Fibroblast of pulmonary artery (primary cell): Measurements from ENCODE around the gene CTH.
"Not testable (repeated sequence)": the region's sequence is repeated elsewhere in the genome, so short reads cannot be mapped to it uniquely, and the experiment has no call there.

Source experiments
- DNase-seq: peaks from one replicate; pipeline ENCODE4 v3.0.0-alpha.2; 2010; ENCODE audit warnings: low read depth
- H3K4me3 ChIP-seq: replicated peaks from 2 replicates; pipeline ENCODE4 v1.5.1; 2011; ENCODE audit warnings: low read depth, mild to moderate bottlenecking, control low read depth, low read length, moderate library complexity
- CTCF ChIP-seq: IDR thresholded peaks from 2 replicates; pipeline ENCODE4 v1.5.1; 2011; ENCODE audit warnings: mild to moderate bottlenecking, control low read depth, low read length, inconsistent platforms; ENCODE audit errors: missing control alignments

CTH gene

GRCh38 chr1:70475023-70475422 is 64.0 kb downstream of the CTH start:
- no peak overlapping the region for H3K4me3 ChIP-seq
- TF ChIP-seq CTCF = no peak
- DNase-seq = no peak

DNA sequence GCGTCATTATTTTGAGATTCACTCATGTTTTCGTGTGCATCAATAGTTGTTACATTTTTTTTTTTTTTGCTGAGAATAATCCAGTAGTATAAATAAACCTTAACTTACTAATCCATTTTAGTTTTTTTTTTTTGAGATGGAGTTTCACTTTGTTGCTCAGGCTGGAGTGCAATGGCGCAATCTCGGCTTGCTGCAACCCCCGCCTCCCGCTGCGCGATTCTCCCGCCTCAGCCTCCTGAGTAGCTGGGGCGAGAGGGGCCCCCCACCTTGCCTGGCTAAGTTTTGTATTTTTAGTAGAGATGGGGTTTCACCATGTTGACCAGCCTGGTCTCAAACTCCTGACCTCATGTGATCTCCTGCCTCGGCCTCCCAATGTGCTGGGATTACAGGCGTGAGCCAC is 66.0 kb downstream of the CTH start:
- DNase-seq = no peak

DNA sequence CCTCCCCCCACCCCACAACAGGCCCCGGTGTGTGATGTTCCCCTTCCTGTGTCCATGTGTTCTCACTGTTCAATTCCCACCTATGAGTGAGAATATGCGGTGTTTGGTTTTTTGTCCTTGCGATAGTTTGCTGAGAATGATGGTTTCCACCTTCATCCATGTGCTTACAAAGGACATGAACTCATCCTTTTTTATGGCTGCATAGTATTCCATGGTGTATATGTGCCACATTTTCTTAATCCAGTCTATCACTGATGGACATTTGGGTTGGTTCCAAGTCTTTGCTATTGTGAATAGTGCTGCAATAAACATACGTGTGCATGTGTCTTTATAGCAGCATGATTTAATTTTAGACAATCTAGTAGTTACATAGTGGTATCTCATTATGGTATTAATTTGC is 66.8 kb downstream of the CTH start:
- not testable (repeated sequence) for DNase-seq

More for the DNA sequence above, 66.0 kb downstream of the CTH start:
- H3K4me3 ChIP-seq = no peak overlapping the region
- no peak for TF ChIP-seq CTCF

DNA sequence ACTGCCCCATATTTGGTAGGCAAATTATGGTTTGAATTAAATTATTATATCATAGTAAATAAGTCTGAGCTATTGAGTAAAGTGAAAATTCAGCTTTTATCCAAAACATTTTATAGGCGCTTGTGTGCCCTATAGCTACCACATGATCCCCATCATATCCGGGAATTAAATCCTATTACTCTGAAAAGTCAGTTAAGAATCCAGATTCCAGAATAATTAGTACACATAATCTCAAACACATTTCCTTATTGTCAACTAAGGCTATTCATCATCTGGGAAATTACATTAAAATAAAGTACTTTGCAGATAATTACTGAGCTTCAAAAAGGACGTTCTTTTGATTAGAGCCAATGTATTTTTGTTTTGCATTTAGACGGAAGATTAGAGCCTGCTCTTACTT is 72.3 kb downstream of the CTH start:
- TF ChIP-seq CTCF = no peak
- no peak overlapping the region for H3K4me3 ChIP-seq
- DNase-seq = no peak

More for the DNA sequence above, 66.8 kb downstream of the CTH start:
- not testable (repeated sequence) for H3K4me3 ChIP-seq

DNA sequence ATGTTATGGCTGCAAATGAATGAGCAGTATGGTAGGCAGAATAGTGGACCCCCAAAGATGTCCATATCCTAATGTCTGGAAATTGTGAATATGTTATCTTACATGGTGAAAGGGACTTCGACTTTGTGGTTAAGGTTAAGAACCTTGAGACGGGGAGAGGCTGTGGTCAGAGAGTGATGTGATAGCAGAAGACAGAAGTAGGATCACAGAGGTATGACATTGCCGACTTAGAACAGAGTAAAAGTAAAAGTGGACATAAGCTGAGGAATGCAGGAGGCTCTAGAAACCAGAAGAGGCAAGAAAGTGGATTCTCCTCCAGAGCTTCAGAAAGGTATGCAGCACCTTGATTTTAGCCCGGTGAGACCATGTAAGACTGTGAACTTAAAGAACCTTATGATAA is 74.6 kb downstream of the CTH start:
- no peak for TF ChIP-seq CTCF
- DNase-seq = no peak
- no peak overlapping the region for H3K4me3 ChIP-seq

- DNase-seq = peak; percentile 73
- H3K4me3 ChIP-seq = no peak overlapping the region
- TF ChIP-seq CTCF = no peak
Observed at GRCh38 chr1:70486676-70487458, 75.8 kb downstream of the CTH start.

- TF ChIP-seq CTCF = no peak
- DNase-seq = no peak
- no peak overlapping the region for H3K4me3 ChIP-seq
Observed at GRCh38 chr1:70487459-70487815, 76.4 kb downstream of the CTH start.
